Endometrium (tissue), 2 donors: ENCODE data around the gene MED26.

ENCODE experiments used
- FAIRE-seq: peaks from 2 replicates; lab custom pipeline; 2012; peaks lifted over from hg19 to GRCh38; lab: Jason Lieb, UNC
- donor health status: control.
- donor health status: control.

MED26 gene

DNA sequence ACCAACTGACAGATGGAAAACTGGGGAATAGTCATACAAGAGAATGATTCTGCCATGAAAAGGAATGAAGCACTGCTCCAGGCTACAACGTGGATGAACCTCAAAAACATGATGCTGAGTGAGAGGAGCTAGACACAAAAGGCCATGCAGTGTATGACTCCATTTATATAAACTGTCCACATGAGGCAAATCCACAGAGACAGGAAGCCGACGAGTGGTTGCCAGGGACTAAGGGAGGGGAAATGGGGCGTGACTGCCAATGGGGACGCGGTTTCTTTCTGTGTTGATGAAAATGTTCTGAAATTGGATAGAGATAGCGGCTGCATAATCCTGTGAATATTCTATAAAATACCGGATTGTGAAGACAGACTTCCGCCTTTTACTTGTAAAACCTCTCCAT, 21.7 kb upstream of the MED26 start:
- no peak for FAIRE-seq

DNA sequence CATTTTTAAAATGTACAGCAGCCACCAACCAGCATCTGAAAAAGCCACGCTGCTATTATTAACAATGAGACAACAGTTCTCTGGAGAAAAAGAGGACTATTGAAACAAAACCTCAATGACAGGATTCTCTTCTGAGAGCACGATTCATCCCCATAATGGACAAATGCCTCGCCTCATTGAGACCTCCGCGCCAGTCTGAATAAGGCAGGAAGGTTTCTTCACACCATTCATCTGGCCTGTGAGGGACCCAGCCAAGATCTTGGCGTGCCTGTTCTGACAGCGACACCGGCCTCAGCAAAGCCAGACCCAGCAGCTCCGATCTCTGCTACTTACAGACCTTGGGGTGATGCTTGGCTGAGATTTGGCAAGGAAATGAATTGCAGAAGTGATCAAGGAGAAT, 17.1 kb upstream of the MED26 start:
- no peak for FAIRE-seq

DNA sequence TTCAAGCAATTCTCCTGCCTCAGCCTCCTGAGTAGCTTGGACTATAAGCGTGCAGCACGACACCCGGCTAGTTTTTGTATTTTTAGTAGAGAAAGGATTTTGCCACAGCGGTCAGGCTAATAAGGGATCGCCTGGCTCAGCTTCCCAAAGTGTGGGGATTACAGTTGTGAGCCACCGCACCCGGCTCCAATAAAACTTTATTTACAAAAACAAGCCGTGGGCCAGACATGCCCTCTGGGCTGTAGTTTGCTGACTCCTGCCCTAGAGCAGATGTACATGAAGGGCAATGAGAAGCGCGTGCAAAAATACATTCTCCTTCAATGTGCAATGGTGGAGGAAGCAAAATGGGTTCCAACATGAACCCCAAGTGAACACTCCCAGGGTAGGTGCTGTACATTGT, 13.7 kb upstream of the MED26 start:
- FAIRE-seq: no peak

DNA sequence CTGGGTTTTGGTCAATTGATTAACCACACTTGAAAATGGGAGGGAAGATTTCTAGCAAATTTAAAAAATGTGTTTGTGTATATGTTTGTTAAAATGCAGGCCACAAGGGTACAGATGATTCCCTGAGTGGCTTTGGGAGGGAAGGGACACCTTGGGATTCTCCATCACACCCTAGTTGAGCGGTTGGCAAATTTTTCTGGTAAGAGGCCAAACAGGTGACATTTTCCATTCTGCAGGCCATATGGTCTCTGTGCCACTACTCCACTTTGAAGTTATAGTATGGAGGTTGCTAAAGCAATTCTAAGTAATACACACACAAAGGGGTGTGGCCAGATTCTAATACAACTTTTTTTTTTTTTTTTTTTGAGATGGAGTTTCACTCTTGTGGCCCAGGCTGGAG, 12.9 kb upstream of the MED26 start:
- FAIRE-seq: no peak

DNA sequence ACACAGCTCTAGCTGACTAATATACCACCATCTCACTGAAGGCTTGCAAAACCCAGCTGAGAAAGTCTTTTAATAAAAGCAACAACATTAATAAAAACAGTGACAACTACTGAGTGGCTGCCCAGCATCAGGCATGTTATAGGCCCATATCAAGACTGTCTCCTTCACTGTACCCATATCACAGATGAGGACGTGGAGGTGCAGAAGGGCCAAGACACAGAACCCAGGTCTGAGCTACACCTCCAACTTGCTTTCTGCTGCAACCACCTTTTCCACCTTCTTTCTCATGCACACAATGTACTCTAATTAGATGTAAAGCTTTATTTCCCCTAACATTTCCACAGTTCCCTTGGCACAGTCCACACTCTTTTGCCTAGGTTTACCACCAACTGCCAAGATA, 10.7 kb upstream of the MED26 start:
- no peak for FAIRE-seq

DNA sequence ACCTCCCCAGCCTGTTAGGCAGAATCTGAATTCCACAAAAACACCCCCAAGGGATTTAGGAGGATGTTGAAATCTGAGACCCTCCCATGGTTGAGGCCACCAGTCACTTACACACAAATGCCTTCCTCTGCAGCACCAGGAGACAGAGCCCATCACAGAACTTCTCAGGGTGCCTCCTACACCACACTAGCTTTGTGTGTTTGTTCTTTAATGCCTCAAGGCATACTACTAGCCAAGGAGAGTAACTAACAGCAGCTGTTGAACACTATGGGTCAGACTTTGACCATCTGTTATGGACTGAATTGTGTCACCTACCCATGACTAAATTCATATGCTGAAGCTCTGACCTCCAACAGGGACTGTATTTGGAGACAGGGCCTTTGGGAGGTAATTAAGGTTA, 9.5 kb upstream of the MED26 start:
- FAIRE-seq: no peak

DNA sequence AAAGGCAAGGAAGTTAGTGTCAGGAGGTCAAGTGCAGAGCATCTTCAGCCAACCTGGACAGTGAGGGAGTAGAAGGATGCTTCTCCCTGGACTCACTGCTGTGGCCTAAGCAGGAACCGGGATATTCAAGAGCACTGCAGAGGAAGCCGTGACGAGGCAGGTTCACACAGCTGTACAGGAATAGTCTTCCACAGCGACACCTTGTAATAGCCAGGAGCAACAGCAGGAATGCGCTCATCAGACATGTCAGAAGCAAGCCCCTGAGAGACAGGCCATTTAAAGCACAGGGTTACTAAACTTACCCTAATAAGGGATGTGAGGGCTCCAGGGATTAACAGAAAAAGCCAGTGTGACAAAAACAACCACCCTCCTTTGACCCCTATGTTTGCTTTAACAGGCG, 3.5 kb upstream of the MED26 start:
- FAIRE-seq: no peak

DNA sequence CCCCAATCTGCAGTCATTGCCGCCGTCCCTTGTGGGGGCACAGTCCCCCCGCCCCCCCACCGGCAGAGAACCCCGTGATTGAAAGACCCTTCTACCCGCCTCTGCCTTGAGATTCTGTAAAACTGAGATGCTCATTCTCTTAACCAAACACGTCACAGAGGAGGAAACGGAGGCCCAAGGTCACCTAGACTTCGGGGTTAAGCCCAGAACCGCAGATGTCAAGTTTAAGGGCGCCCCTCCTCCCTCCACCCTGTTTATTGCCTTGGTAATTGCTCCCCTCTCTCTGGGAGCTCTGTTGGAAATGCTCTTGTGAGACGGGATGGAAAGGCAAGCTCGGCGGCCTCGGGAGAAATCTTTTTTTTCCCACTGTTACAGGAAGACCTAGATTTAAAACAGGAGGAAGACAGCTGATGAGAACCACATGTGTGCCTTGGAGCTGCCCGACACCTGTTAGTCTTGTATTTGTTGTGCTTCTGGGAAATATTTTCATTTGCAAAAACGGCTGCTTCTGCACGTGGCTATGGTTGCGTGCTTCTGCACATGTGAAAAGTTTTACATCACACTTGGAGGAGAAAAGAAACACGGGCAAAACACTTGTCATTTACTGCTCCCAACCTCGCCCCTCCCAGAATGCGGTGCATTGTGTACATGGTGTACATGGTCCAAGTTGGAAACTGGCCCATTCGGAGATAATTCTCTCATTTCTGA, 1.1 kb upstream of the MED26 start:
- FAIRE-seq: no peak

DNA sequence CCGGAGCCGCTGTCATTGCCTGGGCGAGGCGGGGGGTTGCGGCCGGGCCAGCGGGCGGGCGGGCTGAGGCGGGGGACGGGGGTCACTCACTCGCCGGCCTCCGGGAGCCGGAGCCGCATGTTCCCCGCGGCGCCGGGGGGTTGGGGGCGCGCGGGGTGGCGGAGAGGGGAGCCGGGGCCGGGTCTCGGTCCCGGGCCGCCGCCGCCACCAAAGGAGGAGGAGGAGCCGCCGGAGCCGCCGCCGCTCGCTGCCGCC, 149 bp downstream of the MED26 start:
- no peak for FAIRE-seq

DNA sequence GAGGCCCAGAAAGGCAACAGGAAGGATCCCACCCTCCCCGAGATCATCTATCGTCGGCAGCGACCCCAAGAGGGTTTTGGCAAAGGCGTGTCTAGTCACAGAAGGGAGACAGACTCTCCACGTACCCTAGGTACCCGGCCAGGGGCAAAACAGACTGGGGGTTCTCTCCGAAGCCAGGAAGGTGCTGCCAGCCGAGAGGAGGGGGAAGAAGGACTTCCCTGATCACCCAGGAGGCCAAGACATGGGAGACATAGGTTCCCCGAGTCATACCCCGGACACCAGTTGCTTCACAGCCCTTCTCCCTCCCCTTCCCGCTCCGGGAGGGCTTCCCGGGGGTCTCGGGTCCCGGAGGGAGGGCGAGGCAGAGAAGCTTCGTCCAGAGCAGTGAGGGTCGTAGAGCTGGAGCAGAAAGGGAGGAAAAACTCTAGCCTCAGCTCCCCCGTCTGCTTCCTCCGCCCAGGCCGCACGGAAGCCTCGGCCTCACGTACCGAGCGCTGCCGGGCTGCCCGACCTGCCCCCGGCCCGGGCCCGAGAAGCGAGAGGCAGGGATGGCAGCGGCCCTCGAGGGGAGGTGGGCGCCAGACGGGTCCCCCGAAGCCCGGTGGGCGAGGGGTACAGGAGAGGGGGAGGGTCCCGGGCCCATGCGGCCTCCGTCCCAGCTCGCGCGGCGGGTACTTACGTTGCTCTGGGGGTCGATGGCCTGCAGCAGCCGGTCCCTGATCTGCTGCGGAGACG, 644 bp downstream of the MED26 start:
- FAIRE-seq: no peak

DNA sequence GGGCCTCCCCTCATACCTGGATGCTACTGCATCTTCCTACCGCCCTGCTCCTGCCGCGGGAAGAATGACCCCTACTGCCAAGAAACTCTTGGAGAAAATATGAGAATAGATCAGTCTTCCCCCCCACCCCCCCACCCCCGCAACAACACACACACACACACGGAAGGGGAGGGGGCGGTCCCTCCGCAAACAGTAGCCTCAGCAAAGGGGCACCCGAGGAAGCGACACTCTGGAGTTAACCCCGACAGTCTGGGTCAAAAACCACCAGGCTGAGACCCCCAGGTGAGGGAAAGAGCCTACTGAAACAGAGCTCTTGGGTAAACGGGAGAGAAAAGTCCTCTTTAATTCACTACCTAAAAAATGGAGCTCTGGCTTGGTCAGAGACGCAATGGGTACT, 1.2 kb downstream of the MED26 start:
- FAIRE-seq: no peak

DNA sequence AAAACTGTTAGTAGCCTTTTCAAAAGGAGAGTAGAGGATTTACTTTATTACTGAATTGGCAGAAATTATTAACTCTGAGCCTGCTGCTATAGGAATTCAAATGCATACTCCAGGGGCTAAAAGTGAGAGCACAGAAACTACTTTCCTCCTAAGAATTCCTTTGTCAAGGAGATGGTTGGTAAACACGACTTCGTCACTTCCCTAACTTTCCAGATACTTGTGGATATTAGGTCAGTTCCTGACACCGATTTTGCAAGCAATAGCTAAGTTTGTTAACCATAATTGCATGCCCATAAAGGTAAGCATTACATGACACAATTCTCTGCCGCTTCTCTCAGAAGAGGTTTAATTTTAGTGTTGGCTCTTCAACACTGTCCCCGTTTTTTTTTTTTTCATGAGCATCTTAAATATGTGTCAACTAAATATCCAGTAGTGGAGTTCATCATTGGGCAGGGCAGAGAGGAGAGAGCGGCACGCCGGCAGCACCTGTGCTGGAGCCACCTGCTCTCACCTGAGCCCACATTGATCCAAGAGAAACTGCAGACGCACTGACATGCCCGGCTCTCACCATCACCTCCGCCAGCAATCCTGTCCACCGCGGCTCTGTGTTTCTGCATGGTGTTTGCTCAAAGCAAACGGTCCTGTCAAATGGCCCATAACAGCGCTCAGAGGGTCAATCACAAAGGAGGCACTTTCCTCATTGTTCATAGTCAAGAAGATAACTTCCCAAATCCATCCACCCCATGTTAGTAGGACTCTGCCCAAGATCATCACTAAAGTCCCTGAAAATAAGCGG, 2.6 kb downstream of the MED26 start:
- no peak for FAIRE-seq

DNA sequence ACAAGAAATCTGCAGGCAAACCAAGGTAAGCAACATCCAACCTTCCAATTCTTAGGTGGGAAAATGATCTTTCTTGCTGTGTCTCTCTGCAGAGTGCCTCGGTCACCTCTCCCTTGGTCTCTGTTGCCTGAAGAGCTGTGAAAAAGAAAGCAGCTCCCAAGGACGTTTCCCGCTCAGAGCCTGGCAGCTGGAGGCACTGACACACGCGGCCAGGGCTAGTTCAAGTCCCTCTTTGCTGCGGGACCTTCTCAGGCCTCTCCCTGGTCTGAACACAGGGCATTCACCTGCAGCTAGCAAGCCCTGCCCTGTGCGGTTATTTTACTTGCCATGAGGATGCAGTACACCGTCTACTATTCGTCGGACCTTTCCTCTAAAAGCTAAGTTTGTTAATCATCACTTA, 3.8 kb downstream of the MED26 start:
- no peak for FAIRE-seq

DNA sequence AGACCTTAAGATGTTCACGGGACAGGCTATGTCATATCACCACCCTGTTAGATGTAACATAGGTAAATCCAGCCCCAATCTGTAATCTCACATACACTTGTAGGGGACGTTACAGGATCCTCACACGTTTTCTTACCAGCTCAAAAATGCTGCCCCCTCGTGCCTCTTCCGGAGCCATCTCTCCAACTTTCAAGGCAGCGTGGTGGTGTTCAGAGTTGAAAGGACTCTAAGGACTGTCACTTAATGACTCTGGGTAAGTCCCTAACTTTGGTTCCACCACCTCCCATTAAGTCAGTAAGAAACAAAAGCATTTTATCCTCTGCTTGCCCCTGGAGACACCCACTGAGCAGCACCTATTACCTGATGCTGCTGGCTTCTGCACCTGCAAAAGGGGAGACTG, 4.4 kb downstream of the MED26 start:
- no peak for FAIRE-seq

DNA sequence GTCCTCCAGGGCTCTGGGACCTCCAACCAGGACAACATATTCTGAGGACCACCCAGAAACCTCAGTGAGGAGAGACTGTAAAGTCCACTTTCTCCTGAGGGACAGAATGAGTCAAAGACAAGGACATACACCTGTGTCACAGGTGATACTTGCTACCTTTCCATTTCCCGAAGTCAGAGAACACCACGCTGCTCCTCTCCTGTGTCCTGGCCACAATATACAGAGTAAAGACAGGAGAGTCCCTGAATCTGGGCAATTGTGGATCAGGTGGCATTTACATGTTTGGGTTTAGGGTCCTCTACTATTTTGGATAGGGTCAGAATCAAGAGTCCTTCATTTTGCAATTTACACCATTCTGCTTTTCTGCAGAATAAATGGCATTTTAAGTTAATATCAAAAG, 4.9 kb downstream of the MED26 start:
- no peak for FAIRE-seq

DNA sequence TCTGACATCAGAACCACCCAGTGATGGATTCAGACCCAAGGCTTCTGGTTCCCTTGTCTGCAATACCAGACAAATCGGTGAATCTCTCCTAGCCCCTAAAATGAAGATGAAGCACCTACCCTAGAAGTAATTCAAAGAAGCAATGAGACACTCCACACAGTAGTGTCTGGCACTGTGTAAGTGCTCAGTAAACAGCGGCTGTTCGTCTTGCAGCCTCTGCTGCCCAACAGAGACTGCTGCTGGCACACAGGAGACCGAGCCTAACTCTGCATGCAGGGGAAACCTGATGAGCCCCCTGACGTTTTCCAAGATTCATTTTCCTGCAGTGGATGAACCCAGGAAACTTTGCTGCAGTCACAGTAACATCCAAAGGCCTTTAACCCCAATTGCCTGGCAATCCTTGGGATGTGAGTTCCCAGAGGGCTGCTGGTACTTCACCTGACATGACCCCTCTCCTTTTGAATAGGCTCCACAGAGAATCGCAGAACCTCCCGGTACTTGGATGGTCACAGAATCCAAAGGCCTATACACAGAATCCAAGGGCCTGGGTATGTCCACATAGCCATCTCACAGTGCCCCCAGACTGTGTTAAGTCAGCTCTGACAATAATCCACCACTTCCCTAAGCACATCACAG, 6.7 kb downstream of the MED26 start:
- FAIRE-seq: no peak

DNA sequence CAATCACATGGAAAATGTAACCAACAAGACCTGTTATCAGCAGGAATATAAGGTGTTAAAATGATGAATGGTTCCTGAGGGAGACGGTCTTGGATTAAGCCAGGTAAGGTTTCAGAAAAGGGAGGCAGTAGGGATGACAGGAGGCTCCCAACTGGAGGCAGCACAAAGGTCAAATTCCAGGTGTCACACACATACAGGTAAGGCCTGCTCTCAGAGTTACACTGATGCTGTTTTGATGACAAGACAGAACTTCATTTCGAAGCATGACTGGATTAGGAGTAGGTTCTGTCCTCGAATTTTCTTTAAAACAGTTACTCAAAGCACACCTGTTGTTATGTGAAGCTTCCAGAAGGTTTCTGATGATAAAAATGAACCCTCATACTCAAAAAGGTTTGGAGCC, 7.4 kb downstream of the MED26 start:
- no peak for FAIRE-seq

DNA sequence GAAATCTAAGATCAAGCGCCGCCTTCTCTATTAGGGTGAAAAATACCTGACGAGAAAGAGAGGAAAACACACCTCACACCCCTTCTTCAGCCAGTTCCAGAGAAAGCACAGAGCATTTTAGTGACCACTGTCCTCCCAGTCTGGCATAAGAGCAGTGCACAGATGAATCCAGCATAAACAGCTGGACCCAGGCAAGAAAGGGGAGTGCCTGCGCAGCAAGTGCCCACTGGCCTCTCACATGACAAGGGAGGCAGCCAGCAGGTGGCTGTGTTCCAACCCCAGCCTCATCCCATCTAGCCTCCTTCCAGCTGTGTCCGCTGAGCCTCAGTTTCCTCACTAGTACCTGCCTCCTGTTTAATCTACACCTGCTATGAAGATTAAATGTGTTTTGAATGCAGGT, 8.0 kb downstream of the MED26 start:
- FAIRE-seq: no peak

DNA sequence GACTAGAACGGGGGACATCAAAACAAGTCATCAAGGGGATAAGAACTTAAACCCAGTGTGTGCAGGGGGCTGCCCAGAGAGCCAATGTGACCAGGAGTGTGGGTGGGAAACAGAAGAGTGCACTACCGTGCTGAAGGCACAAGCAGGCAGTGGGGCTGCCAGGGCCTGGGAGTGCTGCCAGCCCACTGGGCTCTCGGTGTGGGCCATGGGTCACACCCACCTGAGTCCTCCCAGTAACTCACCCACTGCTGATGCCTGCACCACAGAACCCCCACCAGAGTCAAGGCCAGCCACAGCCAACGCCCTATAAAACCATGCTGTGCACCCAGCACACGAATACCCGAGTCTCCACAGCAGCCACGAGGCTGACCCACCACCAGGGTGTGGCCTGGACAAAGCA, 8.5 kb downstream of the MED26 start:
- no peak for FAIRE-seq

DNA sequence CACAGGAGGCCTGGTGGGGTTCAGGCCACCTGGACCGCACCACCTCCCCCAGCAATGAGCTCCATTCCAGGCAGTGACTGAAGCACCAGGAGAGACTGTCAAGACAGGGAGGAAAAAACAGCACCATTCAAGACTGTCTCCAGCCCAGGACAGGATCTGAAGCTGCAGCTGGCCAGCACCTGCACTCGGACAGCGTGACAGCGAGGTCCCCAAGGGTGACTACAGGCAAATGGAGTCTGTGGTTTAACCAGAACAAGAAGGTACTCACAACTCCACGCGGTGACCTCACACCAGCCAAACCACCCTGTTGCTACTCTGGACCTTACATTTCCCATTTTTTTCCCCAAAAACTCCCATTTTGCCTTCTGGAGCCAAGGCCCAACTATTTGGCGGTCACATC, 9.8 kb downstream of the MED26 start:
- FAIRE-seq: no peak

DNA sequence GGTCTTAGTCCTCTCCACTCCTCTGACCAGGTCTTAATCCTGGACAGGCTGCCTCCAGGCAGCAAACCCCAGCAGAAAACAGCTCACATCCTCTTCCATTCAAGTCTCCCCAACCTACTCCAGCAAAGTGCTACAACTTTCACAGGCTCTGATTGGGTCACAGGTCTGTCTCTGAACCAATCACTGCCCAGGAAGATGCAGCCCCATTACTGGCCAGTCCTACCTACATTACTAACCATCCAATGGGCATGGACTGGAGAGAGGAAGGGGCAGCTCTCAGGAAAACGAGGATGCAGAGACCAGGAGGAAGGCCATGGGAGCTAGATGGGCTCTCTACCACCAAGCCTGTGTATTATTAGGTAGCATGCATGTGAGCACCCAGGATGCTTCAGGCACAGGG, 12.2 kb downstream of the MED26 start:
- no peak for FAIRE-seq

DNA sequence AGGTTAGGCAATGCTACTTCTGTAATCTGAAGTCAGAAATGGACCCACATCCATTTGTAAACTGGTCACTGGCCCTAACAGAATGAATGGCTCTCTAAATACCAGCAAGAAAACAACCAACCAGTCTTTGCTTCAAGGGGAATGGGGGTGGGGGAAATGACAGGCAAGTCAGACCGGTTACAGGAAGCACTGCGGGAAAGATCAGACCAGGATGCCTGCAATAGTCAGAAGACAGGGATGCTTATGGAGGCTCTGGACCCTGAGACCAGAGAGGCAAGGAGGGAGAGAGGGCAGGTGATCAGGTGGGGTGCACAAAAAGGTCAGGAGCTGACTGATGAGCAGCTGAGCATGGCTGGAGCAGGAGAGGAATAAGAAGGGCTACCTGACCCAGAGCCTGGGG, 13.1 kb downstream of the MED26 start:
- FAIRE-seq: no peak

DNA sequence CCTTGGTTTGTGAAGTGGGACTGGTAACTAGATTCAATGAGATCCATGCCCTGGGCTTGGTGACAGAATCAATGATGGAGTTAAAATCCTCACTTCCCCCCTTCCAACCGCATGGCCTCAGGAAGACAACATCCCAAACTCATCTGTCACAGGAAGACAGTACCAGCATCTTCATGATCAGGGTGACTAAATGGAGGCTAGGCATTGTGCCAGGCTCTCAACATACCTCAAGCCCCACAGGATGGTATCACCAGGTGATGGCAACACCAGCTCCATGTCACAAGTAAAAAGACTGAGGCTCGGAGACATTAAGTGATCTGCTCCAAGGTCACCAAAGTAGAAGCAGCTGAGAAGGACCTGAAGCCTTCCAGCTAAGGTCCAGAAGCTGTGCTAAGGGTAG, 14.2 kb downstream of the MED26 start:
- FAIRE-seq: no peak
